T follicular helper cell (primary cell): ENCODE data around the gene FOXJ1.
A peak's percentile ranks its signal among the peaks of the same experiment; 100 is the strongest.
"Not testable (repeated sequence)": the region's sequence is repeated elsewhere in the genome, so short reads cannot be mapped to it uniquely, and the experiment has no call there.

Source experiments
- DNase-seq: peaks from one replicate; pipeline ENCODE4 v3.0.0-alpha.2; 2020; ENCODE audit warnings: low read depth
- total RNA-seq, 2 experiments: gene quantifications; one replicate each; lab custom pipeline; 2026; lab: John Stamatoyannopoulos, UW

FOXJ1 gene, protein sequence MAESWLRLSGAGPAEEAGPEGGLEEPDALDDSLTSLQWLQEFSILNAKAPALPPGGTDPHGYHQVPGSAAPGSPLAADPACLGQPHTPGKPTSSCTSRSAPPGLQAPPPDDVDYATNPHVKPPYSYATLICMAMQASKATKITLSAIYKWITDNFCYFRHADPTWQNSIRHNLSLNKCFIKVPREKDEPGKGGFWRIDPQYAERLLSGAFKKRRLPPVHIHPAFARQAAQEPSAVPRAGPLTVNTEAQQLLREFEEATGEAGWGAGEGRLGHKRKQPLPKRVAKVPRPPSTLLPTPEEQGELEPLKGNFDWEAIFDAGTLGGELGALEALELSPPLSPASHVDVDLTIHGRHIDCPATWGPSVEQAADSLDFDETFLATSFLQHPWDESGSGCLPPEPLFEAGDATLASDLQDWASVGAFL
- total RNA-seq = 0.48 to 1.4 reads per million in 2 experiments

DNA sequence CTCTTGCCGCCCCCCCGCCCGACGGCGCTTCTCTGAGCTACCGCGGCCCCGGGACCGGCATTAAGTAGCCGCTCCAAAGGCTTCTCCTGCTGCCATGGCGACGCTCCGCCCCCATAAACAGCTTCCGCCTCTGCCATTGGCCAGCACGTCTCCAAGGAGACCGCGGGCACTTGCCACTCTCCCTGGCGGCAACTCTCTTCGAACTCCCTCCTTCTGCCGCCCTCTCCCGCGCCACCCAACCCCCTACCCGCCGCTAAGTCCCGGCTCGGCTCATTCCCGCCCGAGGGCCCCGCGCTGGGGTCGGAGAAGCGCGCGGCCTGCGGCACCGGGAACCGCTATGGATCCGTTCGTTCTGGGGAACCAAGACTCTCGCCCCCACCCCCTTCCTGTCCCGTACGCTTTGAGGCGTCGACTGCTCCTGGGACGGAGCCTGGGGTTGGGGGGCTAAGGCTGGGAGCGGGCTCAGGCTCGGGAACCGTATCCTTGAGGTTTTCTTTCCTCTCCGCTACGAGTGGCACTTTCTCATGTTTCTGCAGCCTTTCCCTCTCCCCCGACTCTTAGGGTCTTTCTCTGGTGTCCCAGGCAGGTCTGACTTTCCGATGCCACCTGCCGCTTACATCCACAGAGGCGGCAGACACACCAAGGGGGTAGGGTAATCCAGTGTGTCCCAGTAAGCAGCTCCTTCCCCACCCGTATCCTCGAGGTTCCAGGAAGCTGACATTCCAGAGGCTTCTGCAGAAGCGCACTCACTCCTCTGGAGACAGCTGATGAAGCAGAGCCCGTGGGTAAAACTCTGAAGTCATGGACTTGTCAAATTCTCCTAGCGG, at the start of gene FOXJ1:
Gene FOXJ1 (minus strand): TSS at position 34 of the 827 bp plus-strand sequence. CDS start 850 bp downstream, outside the sequence.
- peak; percentile 90 for DNase-seq

DNA sequence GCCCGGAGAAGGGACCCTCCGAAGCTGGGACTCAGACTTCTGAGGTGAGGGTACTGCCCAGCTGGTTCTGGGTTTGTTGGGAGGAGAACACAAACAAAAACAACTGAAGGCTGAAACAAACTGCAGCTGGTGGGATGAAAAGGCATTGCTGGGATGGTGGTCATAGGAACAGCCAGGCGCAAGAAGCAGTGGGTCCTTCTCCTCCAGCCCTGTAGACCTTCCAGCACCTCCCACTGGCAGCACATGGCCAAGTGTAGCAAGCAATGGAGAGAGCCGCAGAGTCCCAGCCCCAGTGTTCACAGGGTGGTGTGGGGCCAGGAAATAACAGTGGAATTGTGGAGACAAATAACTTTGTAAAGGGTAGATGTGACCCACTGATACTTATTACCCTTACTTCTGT, 48.7 kb upstream of the FOXJ1 start:
- DNase-seq = no peak

DNA sequence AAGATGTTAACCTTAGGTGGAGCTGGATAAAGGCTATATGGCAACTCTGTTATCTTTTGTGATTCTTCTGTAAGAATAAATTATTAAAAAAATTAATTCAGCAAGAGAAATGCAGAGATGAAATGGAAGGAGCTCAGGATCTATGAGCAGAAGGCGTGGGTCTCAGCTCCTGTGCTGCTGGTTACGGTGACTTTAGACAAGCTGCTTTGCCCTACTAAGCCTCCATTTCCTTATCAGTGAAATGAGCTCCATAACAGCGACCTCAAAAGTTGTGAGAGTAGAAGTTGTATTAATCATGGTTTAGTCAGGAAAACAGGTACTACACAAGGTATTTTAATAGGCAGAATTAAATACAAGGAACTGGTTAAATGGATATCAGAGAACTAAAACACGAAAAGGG, 48.2 kb upstream of the FOXJ1 start:
- no peak for DNase-seq

DNA sequence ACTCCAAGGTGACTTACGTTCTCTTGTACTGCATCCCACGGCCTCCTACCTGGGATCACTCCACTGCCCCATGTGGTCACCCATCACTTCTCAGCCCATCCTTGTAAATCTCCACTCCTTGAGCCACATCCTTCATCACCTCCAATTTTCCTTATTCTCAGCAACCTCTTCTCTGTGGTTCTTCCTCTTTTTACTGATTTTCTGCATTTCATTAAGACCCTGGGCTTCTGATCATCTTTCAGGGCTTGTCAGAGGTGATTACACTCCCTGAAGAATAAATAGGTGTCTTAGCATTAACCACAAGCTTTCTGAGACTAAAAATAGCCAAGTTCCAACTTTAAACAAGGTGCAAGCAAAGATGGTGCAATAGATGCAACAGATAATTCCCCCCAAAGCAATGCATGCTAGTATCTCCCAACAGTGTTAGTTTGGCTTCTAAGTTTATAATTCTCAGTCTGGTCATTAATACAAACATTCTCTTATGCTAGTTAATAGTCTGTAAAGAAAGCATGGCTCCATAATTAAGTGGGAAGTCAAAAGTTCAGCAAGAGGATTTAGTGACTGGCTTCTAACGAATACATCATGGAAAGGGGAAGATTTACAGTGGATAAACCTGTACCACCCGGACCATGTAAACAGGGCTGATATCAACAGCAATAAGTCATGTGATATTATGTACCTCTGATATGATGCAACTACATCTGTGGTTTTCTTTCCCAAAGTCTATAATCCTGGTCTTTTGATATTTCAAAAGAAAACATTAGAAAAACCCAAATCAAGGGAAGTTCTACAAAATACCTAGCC, 47.4 kb upstream of the FOXJ1 start:
- DNase-seq = no peak

DNA sequence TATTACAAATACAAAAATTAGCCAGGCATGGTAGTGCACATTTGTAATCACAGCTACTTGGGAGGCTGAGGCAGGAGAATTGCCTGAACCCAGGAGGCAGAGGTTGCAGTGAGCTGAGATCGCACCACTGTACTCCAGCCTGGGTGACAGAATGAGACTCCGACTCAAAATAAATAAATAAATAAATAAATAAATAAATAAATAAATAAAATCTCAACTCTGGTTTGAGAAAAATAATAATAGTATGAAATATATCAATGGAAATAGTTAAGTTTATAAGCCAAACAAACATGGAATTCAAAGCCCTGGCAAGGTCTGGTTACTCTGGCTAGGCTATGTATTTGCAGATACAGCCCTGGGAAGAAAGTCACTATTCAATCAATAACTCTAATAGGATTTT, 45.7 kb upstream of the FOXJ1 start:
- not testable (repeated sequence) for DNase-seq

DNA sequence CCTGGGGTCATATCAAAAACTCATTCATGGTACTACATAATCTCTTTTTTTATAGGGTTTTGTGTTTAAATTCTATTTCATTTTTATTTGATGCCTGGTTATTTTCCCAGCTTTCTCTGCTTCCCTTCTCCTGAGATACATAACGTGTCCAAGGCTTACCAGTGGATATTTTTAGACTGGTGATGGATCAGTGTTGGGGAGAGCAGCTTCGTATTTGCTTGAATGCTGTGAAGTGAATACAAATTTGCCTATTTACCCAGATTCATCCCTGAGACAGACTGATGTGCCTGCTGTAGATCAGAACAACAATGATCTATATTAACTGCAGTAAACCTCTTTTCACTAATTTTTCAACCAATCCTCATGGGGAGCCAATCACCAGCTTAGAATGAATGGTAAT, 43.2 kb upstream of the FOXJ1 start:
- DNase-seq = no peak

DNA sequence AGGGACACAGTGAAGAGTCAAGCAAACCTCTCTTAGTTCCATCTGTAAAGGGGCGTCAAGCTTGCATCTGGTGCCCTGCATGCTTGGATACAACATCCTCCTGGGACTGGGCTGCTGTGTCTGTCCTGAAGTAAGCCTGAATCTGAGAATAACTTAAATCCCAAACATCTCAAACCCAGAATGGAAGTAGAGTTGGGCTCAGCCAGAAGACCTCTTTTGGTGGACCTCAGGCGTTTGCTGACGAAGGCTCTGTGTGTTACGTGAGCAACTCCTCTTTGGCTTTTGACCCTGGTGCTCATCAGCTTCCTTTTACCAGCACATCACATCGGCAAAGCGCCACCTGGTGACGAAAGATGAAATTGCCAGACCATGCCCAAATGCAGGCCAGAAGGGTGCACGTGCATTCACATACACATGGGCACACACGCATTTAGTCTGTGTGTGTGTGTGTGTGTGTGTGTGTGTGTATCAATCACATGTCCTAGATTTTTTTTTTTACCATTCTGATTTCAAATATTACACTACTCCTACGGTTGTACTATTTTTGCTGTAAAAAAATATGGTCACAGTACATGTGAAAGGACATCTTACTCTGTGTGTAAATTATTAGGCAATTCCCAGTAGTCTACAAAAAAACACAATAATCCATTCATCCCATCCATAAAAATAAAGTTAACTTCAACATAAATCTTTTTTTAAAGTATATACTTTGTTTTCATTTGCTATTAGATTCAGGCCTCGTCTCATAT, 41.1 kb upstream of the FOXJ1 start:
- DNase-seq = peak; percentile 87

DNA sequence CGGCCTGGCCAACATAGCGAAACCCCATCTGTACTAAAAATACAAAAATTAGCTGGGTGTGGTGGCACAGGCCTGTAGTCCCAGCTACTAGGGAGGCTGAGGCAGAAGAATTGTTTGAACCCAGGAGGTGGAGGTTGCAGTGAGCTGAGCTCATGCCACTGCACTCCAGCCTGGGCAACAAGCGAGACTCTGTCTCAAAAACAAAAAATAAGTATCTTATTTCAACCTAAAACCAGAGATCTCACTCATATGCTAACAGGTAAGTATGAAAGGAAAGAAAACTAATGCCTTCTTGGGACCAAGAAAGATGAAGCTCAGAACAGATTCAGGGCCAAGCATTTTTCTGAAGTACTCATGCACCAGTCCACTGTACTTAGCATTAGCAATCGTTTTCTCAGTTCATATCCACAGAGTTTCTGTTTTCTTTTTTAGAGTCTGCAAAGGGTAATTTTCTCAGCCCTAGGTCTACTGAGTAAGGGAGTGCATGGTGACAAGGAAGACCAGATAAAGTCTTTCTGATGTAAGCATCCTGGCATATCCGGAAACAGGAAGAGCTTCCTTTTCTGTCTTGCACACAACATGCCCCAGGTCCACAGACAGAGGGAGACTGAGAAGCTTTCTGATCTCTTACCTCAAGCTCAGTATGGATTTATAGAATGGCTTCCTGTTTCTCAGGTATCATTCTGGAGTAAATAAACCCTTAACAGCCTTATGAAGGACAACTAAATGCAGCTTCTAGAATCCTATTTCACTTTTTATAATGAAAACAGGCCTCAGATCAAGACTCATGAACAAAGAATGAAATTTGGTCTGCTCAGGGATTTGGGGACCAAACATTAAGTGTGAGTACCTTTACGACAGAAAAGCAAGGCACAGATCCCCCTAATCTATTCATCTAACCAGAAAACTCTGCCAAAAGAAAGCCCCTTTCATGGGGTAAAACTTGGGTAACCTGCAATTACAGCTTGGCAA, 38.7 kb upstream of the FOXJ1 start:
- peak; percentile 23 for DNase-seq

DNA sequence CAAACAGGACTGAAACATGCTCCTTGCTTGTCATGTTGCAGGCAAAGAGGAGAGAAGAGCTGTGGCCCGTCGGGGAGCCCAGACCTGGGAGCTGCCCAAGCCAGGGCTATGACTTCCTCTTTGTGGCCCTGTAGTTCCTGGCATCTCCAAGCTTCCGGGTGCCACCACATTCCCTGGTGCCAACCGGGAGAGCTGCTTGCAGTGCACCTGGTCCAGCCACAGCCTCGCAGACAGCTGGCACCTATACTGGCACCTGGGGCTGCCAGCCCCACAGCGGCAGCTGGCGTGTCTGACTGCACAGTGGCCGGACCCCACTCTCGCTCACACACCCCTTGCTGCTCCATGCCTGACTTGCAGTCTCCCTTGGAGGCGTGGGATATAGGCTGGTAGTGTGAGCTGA, 37.1 kb upstream of the FOXJ1 start:
- no peak for DNase-seq

DNA sequence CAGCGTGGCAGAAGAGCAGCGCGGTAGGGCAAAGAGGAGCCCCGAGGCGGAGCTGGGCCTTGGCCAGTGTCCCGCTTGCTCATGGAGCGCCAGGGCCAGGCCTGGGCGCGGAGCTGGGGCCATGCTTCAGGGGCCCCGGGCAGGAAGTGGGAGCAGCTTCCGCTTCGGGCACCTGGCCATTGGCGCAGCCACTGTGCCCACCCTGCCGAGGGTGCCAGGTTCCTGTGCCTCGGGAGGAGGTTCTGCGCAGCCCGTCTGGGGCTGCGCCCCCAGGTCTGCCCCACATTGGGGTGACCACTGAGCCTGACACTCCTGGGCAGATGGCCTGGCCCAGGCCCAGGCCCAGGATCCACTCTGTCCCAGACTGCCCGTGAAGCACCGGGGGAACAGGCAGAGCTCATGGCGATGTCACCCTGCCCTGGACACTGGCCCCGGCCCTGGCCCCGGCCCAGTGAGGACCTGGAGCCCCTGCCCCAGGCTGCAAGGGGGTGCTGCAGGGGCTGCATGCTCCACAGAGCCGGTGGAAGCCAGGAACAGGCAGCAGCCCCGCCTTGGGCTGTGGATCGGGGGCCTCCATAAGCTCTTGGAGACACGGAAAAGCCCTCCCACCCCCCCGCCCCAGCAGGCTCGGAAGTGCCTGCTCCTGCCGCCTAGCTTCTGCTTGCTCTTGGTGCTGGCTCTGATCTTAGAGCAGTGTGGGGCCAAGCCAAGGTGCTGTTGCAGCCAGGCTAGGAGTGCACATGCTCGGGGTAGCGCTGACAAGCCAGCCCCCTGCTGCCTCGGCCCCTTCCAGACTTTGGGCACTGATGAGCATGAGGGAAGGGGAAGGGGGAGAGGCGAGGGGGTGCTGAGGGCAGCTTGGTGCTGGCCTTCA, 35.9 kb upstream of the FOXJ1 start:
- DNase-seq = no peak

DNA sequence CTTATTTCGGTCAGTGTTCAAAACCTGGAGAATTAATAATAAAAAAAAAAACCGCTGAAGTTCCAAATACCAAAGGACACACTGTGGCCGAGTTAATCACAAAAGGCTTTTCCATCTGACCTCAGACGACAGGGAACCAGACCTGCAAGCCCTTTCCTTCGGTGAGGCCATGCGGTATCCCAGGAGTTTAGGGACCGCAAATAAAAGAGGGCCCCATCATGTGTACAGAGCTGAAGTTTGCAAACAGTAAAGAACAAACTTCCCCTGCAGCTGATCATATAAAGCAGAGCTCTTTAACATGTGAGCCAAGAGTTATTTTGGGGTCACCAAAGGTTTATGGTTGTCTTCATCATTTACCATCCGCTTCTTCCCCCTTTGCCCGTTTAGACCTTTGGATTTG, 33.0 kb upstream of the FOXJ1 start:
- DNase-seq = no peak

DNA sequence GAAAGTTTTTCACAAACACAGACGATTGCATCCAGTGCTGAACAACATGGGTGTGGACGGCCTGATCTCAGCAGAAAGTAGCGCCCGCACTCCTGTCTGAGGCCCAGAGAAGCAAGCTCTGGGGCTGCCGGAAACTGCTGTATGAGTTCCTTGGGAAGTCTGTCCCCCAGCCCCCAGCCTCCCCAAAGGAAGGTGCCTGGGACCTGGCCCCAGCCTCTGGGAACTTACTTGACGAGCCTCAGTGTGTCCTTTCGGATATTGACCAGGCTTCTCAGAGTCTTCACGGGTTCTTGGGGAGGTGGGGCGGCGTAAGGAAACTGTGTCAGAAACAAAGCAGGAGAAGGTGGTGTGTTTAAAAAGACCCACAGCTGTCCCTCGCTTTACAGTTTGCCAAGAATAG, 32.4 kb upstream of the FOXJ1 start:
- DNase-seq = no peak

DNA sequence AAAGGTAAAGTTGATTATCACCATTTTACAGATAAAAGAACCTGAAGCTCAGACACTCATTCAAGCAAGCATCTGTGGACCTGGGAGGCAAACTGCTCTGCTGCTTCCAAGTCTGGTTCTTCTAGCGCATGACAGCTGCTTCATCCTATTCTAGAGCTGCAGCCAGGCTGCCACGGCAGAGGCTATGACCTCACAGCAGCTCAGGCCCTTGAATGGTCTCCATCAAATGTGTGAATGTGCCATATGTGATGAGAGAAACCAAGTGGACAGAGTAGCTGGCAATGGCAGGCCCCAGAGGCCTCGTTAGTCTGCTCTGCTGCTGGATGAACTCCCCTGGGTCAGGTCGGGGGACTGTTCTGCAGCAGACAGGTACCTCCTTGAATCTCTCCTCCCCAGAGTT, 30.7 kb upstream of the FOXJ1 start:
- no peak for DNase-seq

DNA sequence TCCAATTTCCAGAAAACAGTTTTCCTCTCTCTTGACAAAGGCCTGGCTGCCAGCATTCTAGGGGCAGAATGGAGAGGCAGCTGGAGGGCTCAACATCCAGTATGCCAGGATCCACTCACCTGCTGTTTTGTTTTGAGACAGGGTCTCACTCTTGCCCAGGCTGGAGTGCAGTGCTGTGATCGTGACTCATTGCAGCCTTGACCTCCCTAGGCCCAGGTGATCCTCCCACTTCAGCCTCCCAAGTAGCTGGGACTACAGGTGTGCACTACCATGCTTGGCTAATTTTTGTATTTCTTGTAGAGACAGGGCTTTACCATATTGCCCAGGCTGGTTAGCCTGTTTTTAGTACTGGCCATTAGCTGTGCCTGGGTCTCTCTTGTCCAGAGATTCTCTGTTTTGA, 29.1 kb upstream of the FOXJ1 start:
- DNase-seq = no peak

DNA sequence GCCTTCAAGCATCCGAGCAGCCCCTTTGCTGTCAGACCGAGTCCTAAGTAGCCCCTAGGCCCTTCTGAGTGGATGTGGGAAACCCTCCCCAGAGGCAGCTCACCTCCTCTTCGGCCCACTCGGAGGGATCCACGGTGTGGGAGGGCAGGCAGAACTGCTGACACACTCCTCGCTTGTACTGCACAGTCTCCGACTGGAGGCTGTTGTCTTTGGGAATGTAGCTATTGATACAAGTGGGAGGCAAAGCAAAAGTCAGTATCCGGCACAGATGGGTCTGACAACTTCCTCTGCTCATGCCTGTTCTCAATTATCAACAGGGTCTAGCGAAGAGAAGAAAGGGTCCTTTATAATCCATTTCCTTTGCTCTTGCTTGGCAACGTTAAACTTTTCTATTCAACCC, 25.9 kb upstream of the FOXJ1 start:
- no peak for DNase-seq

DNA sequence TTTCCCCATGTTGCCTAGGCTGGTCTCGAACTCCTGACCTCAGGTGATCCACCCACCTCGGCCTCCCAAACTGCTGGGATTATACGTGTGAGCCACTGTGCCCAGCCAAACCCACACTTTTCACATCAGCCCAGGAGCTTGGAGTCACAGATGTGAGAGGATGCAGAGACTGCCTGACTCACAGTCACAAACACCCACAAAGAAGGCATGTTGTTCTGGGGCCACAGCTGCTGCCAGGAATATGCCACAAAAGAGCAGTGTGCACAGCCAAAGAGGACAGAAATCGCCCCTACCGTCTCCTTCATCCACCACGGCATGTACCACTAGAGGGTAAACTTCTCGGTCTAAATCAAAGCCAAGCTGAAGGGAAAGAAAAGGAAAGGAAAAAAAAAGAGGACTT, 25.1 kb upstream of the FOXJ1 start:
- no peak for DNase-seq

DNA sequence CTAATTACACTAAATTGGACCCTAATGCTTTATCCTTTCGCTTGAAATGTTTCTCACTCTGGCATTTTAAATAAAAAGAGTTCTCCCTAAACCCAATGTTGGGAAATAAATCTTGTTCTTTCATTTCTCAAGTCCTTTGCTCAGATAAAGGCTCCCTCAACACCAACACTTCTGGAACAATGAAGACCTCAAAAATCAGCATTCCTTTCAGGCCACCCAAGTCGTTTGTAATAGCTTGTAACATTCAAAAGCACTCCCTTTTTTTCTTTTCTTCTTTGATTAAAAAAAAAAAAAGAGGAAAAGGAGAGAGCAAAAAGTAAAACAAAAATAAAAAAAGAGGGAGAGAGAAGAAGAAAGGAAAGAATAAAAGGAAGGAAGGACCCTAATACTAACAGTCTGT, 23.3 kb upstream of the FOXJ1 start:
- DNase-seq = no peak

DNA sequence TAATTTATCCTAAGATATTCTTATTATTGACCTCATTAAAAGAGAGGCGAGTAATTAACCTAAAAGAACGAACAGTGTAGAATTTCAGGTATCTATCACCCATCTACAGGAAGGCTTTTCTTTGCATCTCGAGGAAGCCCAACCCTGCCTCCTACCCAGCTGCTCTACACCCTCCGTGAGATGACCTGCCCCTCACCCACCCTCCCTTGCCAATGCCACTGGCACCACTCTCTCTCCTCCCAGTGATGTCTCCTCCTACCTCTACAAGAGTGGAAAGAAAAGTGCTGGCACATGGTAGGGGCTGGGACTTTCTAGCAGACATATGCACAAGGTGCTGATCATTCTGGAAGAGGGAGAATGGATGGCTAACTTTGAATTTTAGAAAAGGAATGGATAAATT, 22.9 kb upstream of the FOXJ1 start:
- DNase-seq = no peak

DNA sequence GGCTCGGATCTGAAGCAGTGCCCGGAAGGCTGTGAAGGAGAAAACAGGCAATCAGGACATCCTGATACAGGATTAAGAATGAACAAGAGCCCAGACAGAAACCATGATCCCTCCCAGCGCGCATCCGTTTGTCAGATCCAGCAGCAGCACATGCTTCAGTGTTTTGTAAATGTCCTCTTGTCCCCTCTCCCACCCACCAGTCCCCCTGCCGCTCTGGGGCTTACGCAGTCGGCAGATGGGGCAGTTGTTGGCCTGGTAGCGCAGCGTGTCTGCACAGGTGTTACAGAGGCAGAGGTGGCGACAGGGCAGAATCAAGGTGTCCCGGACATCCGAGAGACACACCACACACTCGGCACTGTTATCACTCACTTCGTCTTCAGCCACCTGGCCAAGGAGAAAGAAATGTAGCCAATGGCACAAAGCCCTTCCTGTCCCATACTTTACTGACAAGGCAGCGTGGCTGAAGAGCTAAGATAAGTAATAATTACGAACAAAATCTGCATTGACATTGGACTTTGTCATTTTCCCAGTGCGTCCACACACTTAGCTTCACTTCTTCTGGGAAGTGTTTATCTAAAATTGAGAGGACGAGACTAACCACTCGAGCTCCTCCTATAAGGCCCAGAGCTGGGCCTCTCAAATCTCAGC, 20.7 kb upstream of the FOXJ1 start:
- DNase-seq = no peak
